Activated B cell treated with CpG ODN at 0.5 μM for 24 hours (primary cell): Measurements from ENCODE around the gene SGK2. TPM values are rescaled to one million over a fixed set of nuclear protein-coding genes. Genes with fewer than 3 reads are reported as not detected.

Experiments used
- ATAC-seq: fragments of 200-7000 bp; cut with Tn5 transposase; one replicate; pipeline ENCODE4 v1.10.0; 2021; ENCODE audit warnings: low read depth, mild to moderate bottlenecking, moderate library complexity
- CTCF ChIA-PET: fragments of 350-600 bp; sonication (Branson Sonifier 250); formaldehyde crosslinking; loops from one replicate; lab custom pipeline; 2021; ENCODE audit warnings: antibody characterized with exemption; lab: Charles Lee
- POLR2A ChIA-PET: fragments of 350-600 bp; sonication (Branson Sonifier 250); formaldehyde crosslinking; loops from one replicate; lab custom pipeline; 2021; ENCODE audit warnings: antibody characterized with exemption; lab: Charles Lee
- DNase-seq: peaks from one replicate; pipeline ENCODE4 v3.0.0; 2022
- H3K27ac Mint-ChIP-seq: one replicate; pipeline ENCODE4 v1.8.0; 2020; ENCODE audit warnings: mixed read lengths
- H3K27me3 Mint-ChIP-seq: one replicate; pipeline ENCODE4 v1.8.0; 2021; ENCODE audit warnings: mixed read lengths
- H3K36me3 Mint-ChIP-seq: one replicate; pipeline ENCODE4 v1.8.0; 2021; ENCODE audit warnings: low read depth, mixed read lengths
- H3K4me1 Mint-ChIP-seq: one replicate; pipeline ENCODE4 v1.8.0; 2021; ENCODE audit warnings: mixed read lengths
- H3K4me3 Mint-ChIP-seq: one replicate; pipeline ENCODE4 v1.8.0; 2020; ENCODE audit warnings: mild to moderate bottlenecking, mixed read lengths
- H3K9me3 Mint-ChIP-seq: one replicate; pipeline ENCODE4 v1.8.0; 2020; ENCODE audit warnings: mixed read lengths
- CTCF ChIP-seq: fragments of 200-600 bp; IDR thresholded peaks from one replicate; pipeline ENCODE4 v1.8.0; 2022; ENCODE audit warnings: antibody characterized with exemption, mild to moderate bottlenecking
- intact Hi-C: fragments of 100-400 bp; cut with micrococcal nuclease; formaldehyde crosslinking; loops from one replicate; pipeline ENCODE4 v1.15.1; 2024
- total RNA-seq: library from RNA; stranded (reverse); gene quantifications from 2 replicates; pipeline ENCODE4 v1.2.3, GENCODE V29; 2022

The SGK2 gene
- total RNA-seq, 1 donor from 2014 or later, result 1.1 TPM

DNA sequence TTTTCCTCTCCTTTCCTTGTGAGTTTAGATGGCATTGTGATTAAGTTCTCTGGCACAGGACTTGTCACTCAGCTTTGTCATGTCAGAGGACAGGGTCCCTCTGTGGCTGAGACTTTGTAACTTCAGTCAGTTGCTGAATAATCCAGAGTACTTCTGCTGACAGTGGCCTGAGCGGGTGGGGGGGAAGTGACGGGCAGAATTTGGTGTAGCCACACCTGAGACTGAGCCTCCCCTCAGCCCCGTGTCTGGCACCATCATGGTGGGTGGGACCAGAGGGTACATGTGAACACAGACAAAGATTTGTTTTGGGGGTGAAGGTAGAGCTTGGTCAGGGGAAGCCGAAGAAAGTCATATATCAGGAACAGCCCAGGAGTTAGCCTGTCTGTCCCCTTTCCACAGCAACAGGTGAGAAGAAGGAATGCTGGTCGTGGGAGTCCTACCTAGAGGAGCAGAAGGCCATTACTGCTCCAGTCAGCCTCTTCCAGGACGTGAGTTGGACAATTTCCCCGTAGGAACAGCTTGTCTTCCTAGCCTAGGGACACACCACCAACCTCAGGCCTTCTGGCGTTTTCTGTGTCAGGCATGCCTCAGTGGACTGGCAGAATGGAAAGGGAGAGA, 30.5 kb upstream of the SGK2 start:
- ChIA-PET CTCF (interaction anchor here (1.4 kb wide), 1 partner anchor 552 kb away, joined by 3 read pairs; no protein-coding TSS in a partner anchor), POLR2A (no interaction called here)
- Mint-ChIP-seq H3K36me3 (peaks cover 4% of the 10 kb centered on the region), H3K9me3 (no peaks in the 10 kb centered on the region), H3K27ac (no peak overlapping the region), H3K4me1 (no peaks in the 10 kb centered on the region), H3K27me3 (no peaks in the 10 kb centered on the region), H3K4me3 (no peak overlapping the region)
- intact Hi-C loops, result no loop called here
- DNase-seq, result no peak
- TF ChIP-seq CTCF, result no peak
- ATAC-seq, result no peak

DNA sequence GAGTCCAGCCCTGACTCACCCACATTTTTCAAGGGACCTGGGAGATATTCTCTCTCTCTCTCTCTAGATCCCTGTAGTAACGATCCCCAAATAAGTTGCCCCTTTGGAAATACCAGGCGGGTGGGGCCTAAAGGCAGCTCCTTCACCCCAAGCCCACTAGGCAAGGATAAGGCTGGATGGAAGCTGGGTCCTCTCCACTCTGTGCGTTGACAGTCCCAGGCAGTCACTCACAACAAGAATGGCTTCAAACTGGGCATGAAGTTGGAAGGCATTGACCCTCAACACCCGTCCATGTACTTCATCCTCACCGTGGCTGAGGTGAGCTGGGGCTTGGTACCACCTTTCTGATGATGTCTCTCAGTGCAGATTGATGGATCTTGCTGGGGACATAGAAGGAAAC, 29.8 kb upstream of the SGK2 start:
- ChIA-PET CTCF (interaction anchor here (1.4 kb wide), 1 partner anchor 551 kb away, joined by 3 read pairs; no protein-coding TSS in a partner anchor), POLR2A (no interaction called here)
- TF ChIP-seq CTCF, result no peak
- Mint-ChIP-seq H3K27me3 (no peaks in the 10 kb centered on the region), H3K36me3 (peaks cover 4% of the 10 kb centered on the region), H3K4me1 (no peaks in the 10 kb centered on the region), H3K9me3 (no peaks in the 10 kb centered on the region), H3K27ac (no peak overlapping the region), H3K4me3 (no peak overlapping the region)
- intact Hi-C loops, result no loop called here
- no peak for DNase-seq
- ATAC-seq, result no peak

GRCh38 chr20:43529457-43530153, 29.2 kb upstream of the SGK2 start:
- DNase-seq (no peak), ATAC-seq (no peak)
- H3K4me3 Mint-ChIP-seq, result no peak overlapping the region
- no peaks in the 10 kb centered on the region for H3K9me3 Mint-ChIP-seq
- intact Hi-C loops, result no loop called here
- TF ChIP-seq CTCF, result no peak
- CTCF ChIA-PET, result interaction anchor here (0.7 kb wide), 1 partner anchor 9 kb away, joined by 4 read pairs; no protein-coding TSS in a partner anchor
- H3K36me3 Mint-ChIP-seq, result peaks cover 4% of the 10 kb centered on the region
- H3K4me1 Mint-ChIP-seq, result no peaks in the 10 kb centered on the region
- POLR2A ChIA-PET, result no interaction called here
- H3K27ac Mint-ChIP-seq, result no peak overlapping the region
- H3K27me3 Mint-ChIP-seq, result no peaks in the 10 kb centered on the region

GRCh38 chr20:43530321-43531090, 28.3 kb upstream of the SGK2 start:
- H3K36me3 Mint-ChIP-seq, result peaks cover 8% of the 10 kb centered on the region
- H3K4me1 Mint-ChIP-seq, result no peaks in the 10 kb centered on the region
- H3K9me3 Mint-ChIP-seq, result no peaks in the 10 kb centered on the region
- H3K27me3 Mint-ChIP-seq, result no peaks in the 10 kb centered on the region
- POLR2A ChIA-PET, result no interaction called here
- CTCF ChIA-PET, result interaction anchor here (0.7 kb wide), 1 partner anchor 8 kb away, joined by 4 read pairs; no protein-coding TSS in a partner anchor
- H3K27ac Mint-ChIP-seq, result no peak overlapping the region
- intact Hi-C loops, result no loop called here
- H3K4me3 Mint-ChIP-seq, result no peak overlapping the region
- DNase-seq, result no peak
- ATAC-seq, result no peak
- no peak for TF ChIP-seq CTCF

GRCh38 chr20:43531091-43531443, 27.8 kb upstream of the SGK2 start:
- Mint-ChIP-seq H3K27ac (no peak overlapping the region), H3K4me1 (no peaks in the 10 kb centered on the region), H3K4me3 (no peak overlapping the region), H3K27me3 (no peaks in the 10 kb centered on the region), H3K36me3 (peaks cover 11% of the 10 kb centered on the region), H3K9me3 (no peaks in the 10 kb centered on the region)
- DNase-seq (no peak), ATAC-seq (no peak)
- CTCF ChIA-PET, result no interaction called here
- POLR2A ChIA-PET, result no interaction called here
- no peak for TF ChIP-seq CTCF
- intact Hi-C loops, result no loop called here
